Astrocyte of the spinal cord (primary cell): ENCODE data around the gene SHOC2.

Source experiments
- DNase-seq: peaks from one replicate; pipeline ENCODE4 v3.0.0; 2011; ENCODE audit warnings: low read depth, low spot score
- H3K4me3 ChIP-seq: 2 replicates; pipeline ENCODE4 v1.5.1; 2011; ENCODE audit warnings: low read depth, mild to moderate bottlenecking, low read length, moderate library complexity
- in situ Hi-C: cut with HindIII; loops from 2 replicates; pipeline ENCODE4 v1.10.0; 2017; ENCODE audit warnings: low sequenced_read_pairs
- TF ChIP-seq, protein P1 (sequence below): IDR thresholded peaks from 2 replicates; pipeline ENCODE4 v1.5.1; 2012; ENCODE audit warnings: low read depth, mild to moderate bottlenecking, low read length, inconsistent platforms

The SHOC2 gene

DNA sequence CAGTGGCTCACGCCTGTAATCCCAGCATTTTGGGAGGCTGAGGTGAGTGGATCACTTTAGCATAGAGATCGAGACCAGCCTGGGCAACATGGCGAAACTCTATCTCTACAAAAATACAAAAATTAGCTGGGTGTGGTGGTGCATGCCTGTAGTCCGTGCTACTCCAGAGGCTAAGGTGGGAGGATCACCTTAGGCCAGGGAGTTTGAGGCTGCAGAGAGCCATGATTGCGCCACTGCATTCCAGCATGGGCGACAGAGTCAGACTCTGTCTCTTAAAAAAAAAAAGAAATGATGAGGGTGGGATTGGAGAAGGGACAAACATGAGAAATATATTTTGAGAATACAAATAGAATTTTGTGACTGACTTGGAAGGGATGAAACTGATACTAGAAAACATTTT is 76.9 kb downstream of the SHOC2 start:
- TF ChIP-seq, protein P1, sequence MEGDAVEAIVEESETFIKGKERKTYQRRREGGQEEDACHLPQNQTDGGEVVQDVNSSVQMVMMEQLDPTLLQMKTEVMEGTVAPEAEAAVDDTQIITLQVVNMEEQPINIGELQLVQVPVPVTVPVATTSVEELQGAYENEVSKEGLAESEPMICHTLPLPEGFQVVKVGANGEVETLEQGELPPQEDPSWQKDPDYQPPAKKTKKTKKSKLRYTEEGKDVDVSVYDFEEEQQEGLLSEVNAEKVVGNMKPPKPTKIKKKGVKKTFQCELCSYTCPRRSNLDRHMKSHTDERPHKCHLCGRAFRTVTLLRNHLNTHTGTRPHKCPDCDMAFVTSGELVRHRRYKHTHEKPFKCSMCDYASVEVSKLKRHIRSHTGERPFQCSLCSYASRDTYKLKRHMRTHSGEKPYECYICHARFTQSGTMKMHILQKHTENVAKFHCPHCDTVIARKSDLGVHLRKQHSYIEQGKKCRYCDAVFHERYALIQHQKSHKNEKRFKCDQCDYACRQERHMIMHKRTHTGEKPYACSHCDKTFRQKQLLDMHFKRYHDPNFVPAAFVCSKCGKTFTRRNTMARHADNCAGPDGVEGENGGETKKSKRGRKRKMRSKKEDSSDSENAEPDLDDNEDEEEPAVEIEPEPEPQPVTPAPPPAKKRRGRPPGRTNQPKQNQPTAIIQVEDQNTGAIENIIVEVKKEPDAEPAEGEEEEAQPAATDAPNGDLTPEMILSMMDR = no peak

DNA sequence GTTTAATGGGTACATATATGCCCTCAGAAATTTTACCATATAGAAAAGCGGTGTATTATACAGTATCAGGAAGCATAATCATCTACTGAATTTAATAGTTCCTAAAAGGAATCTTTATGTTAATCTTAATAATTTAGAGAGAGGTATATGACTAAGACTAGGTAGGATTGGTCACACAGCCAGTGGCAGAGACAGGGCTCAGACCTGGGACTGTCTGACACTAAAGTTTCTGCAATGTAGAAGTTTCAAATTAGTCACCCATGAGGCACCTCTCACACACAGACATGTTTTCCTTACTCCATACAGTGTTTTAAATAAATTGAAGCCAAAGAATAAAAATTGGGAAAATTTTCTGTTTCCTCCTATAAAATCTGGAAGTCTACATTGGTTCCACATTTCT is 84.6 kb downstream of the SHOC2 start:
- in situ Hi-C loops = no loop called here

More for the DNA sequence above, 76.9 kb downstream of the SHOC2 start:
- in situ Hi-C loops = no loop called here
- no peak overlapping the region for H3K4me3 ChIP-seq
- DNase-seq = no peak

DNA sequence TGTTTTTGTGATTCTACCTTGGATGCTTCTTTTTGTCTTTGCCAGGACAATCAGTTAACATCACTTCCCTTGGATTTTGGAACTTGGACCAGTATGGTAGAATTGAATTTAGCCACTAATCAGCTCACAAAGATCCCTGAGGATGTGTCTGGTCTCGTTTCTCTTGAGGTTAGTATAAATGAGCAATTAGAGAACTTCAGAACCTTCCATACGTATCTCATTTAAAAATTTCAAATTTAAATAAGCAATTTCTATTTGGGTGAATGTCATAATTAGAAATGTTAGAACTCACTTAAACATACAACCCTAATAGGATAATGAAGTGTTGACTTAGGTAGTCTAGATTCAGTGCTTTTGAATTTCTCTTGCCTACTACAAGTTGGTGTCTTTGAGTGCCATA is 88.1 kb downstream of the SHOC2 start:
- no peak overlapping the region for H3K4me3 ChIP-seq
- TF ChIP-seq, protein P1 = no peak
- in situ Hi-C loops = no loop called here
- no peak for DNase-seq

More for the DNA sequence above, 84.6 kb downstream of the SHOC2 start:
- no peak for DNase-seq
- H3K4me3 ChIP-seq = no peak overlapping the region
- TF ChIP-seq, protein P1 = no peak

DNA sequence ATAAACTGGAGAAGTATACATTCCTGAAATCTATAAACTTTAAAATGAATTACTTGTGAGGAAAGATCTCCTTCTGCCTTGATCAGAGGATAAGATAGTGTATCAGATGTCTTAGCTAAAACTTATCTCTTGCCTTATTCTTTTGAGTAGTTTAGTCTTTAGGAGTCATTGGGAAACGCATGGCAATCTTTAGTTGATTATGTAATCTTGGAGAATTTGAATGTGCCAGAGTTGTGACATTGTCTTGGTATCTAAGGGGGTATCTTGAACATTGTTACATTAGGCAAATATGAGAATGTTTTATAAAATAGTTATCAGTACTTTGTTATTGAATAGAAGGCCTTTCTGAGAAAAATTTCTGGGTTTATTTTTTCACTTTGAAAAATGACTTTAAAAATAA is 95.8 kb downstream of the SHOC2 start:
- no peak overlapping the region for H3K4me3 ChIP-seq
- in situ Hi-C loops = no loop called here
- no peak for DNase-seq
- TF ChIP-seq, protein P1 = no peak

DNA sequence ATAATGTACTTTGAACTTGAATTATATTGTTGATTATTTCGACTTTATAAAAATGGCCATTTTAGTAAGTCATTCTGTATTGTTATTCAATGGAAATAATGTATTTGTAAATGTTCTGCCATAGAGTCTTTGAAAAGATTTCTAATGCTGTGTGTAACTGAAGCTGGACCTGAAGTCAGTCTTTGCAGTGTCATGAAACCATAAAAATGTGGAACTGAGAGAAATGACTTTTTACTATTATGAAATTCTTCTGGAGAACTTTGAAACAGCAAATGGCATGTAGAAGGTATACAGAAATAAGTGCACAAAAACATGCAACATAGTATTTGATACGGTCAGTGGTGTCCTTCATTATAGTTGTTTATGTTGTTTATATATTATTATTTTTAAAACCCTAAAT is 97.7 kb downstream of the SHOC2 start:
- in situ Hi-C loops = no loop called here
- H3K4me3 ChIP-seq = no peak overlapping the region
- DNase-seq = no peak
- TF ChIP-seq, protein P1 = no peak

DNA sequence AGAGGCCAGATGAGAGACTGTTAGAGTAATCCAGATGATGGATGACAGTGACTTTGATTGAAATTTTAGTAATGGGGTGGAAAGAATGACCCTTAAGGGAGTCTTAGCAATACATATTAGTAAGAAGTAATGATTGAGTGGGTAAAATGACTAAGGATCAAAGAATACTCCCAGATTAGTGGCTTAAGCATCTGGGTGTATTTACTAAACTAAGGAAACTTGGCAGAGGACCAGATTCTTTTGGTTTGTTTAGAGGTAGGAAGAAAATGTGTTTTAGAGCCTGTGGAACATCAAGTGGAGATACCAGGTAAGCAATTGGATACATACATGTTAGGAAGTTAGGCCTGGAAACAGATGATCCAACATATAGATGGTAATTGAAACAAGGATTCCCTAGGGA is 98.6 kb downstream of the SHOC2 start:
- no peak overlapping the region for H3K4me3 ChIP-seq
- TF ChIP-seq, protein P1 = no peak
- in situ Hi-C loops = no loop called here
- DNase-seq = no peak

DNA sequence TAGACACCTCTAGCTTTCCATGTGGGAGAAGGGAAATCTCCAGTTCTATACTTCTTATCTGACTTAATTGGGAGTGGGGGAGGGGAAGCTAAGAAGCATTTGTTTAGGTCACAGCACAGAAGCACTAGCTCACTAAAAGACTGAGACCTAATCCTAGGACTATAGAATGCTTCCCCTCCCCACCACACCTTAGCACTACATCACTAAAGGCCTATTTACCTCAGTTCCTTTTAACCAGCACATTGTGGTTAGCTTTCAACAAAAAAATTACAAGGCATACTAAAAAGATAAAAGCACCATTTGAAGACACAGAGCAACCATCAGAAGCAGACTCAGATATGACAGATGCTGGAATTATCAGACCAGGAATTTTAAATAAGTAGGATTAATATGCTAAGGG is 103.7 kb downstream of the SHOC2 start:
- no peak overlapping the region for H3K4me3 ChIP-seq
- in situ Hi-C loops = no loop called here
- no peak for DNase-seq
- TF ChIP-seq, protein P1 = no peak
